HG03571 (cell line): ENCODE data around the gene ANKRD53.

Source experiments
- ATAC-seq: cut with Tn5 transposase; IDR thresholded peaks from one replicate; pipeline ENCODE4 v1.9.1; 2021; ENCODE audit not compliant: unreplicated experiment

ANKRD53 gene

GRCh38 chr2:70978341-70979179, at the start of gene ANKRD53:
Gene ANKRD53 (plus strand): TSS chr2:70978630. CDS start chr2:70978646, 16 bp downstream.
- peak; percentile 35 for ATAC-seq

GRCh38 chr2:70930371-70931329, 47.8 kb upstream of the ANKRD53 start:
- no peak for ATAC-seq

- no peak for ATAC-seq
Measured at GRCh38 chr2:70931376-70932000, 46.9 kb upstream of the ANKRD53 start.

- ATAC-seq: no peak
Measured at GRCh38 chr2:70932631-70933230, 45.7 kb upstream of the ANKRD53 start.

- ATAC-seq: no peak
Measured at GRCh38 chr2:70934981-70935380, 43.4 kb upstream of the ANKRD53 start.

- ATAC-seq: no peak
Measured at GRCh38 chr2:70935468-70936164, 42.8 kb upstream of the ANKRD53 start, which contains the start of gene ATP6V1B1. Gene ATP6V1B1 (plus strand): TSS chr2:70935900. CDS start chr2:70935955, 55 bp downstream.

GRCh38 chr2:70936165-70936978, 42.1 kb upstream of the ANKRD53 start:
- no peak for ATAC-seq

GRCh38 chr2:70936979-70937811, 41.2 kb upstream of the ANKRD53 start:
- ATAC-seq: no peak

GRCh38 chr2:70937866-70938585, 40.4 kb upstream of the ANKRD53 start:
- no peak for ATAC-seq

GRCh38 chr2:70938586-70938950, 39.9 kb upstream of the ANKRD53 start:
- ATAC-seq: no peak

GRCh38 chr2:70939001-70939838, 39.2 kb upstream of the ANKRD53 start:
- ATAC-seq: no peak

- ATAC-seq: no peak
Measured at GRCh38 chr2:70939839-70940580, 38.4 kb upstream of the ANKRD53 start.

- ATAC-seq: no peak
Measured at GRCh38 chr2:70941186-70941585, 37.2 kb upstream of the ANKRD53 start.

- ATAC-seq: no peak
Measured at GRCh38 chr2:70941701-70942100, 36.7 kb upstream of the ANKRD53 start.

- no peak for ATAC-seq
Measured at GRCh38 chr2:70942396-70943204, 35.8 kb upstream of the ANKRD53 start.
